SK-N-SH treated with all-trans-retinoic acid at 6 μM for 48 hours (cell line): ENCODE measurements around the gene BBS9.

ENCODE experiments used
- ATAC-seq: fragments of 200-7000 bp; cut with Tn5 transposase; 3 replicates; pipeline ENCODE4 v1.9.1; 2020; ENCODE audit warnings: mild to moderate bottlenecking, moderate library complexity
- ARNTL ChIP-seq: fragments of 450-650 bp; formaldehyde crosslinking; IDR thresholded peaks from 2 replicates; pipeline ENCODE4 v1.5.0; 2020; ENCODE audit warnings: low read depth, mild to moderate bottlenecking, moderate library complexity, borderline replicate concordance
- BACH2 ChIP-seq: fragments of 250-450 bp; sonication (Bioruptor Pico); IDR thresholded peaks from 2 replicates; pipeline ENCODE4 v1.9.0; 2021; ENCODE audit warnings: mild to moderate bottlenecking, borderline replicate concordance
- CSDC2 ChIP-seq: fragments of 250-450 bp; sonication (Bioruptor Pico); IDR thresholded peaks from 2 replicates; pipeline ENCODE4 v1.5.0; 2020; ENCODE audit warnings: mild to moderate bottlenecking, moderate library complexity
- ESRRG ChIP-seq: fragments of 250-450 bp; sonication (Bioruptor Pico); IDR thresholded peaks from 2 replicates; pipeline ENCODE4 v1.6.1; 2021; ENCODE audit warnings: mild to moderate bottlenecking
- GLIS3 ChIP-seq: fragments of 250-450 bp; sonication (Bioruptor Pico); IDR thresholded peaks from 2 replicates; pipeline ENCODE4 v1.5.0; 2020; ENCODE audit warnings: mild to moderate bottlenecking, moderate library complexity
- ISL1 ChIP-seq: fragments of 250-450 bp; sonication (Bioruptor Pico); IDR thresholded peaks from 2 replicates; pipeline ENCODE4 v2.1.2; 2022; ENCODE audit warnings: mild to moderate bottlenecking, moderate library complexity
- OSR1 ChIP-seq: fragments of 250-450 bp; sonication (Bioruptor Pico); IDR thresholded peaks from 2 replicates; pipeline ENCODE4 v1.8.0; 2022; ENCODE audit warnings: moderate library complexity, mild to moderate bottlenecking, inconsistent platforms
- PPARA ChIP-seq: fragments of 250-450 bp; sonication (Bioruptor Pico); IDR thresholded peaks from 2 replicates; pipeline ENCODE4 v1.5.0; 2020; ENCODE audit warnings: mild to moderate bottlenecking, borderline replicate concordance
- RARB ChIP-seq: fragments of 250-450 bp; sonication (Bioruptor Pico); IDR thresholded peaks from 2 replicates; pipeline ENCODE4 v1.8.0; 2021; ENCODE audit warnings: mild to moderate bottlenecking, moderate library complexity
- SNAI2 ChIP-seq: fragments of 250-450 bp; sonication (Bioruptor Pico); IDR thresholded peaks from 2 replicates; pipeline ENCODE4 v1.5.0; 2020; ENCODE audit warnings: mild to moderate bottlenecking, moderate library complexity
- TCF4 ChIP-seq: fragments of 250-450 bp; sonication (Bioruptor Pico); IDR thresholded peaks from 2 replicates; pipeline ENCODE4 v1.8.0; 2021; ENCODE audit warnings: mild to moderate bottlenecking, moderate library complexity, borderline replicate concordance
- ZC3H10 ChIP-seq: fragments of 250-450 bp; sonication (Bioruptor Pico); IDR thresholded peaks from 2 replicates; pipeline ENCODE4 v1.5.1; 2021; ENCODE audit warnings: mild to moderate bottlenecking, moderate library complexity
- ZFP3 ChIP-seq: fragments of 250-450 bp; sonication (Bioruptor Pico); IDR thresholded peaks from 2 replicates; pipeline ENCODE4 v1.5.0; 2020; ENCODE audit warnings: mild to moderate bottlenecking, moderate library complexity
- ZFP30 ChIP-seq: fragments of 450-650 bp; formaldehyde crosslinking; IDR thresholded peaks from 2 replicates; pipeline ENCODE4 v1.5.0; 2022; ENCODE audit warnings: mild to moderate bottlenecking, moderate library complexity
- ZNF565 ChIP-seq: fragments of 450-650 bp; formaldehyde crosslinking; conservative IDR thresholded peaks from 2 replicates; pipeline ENCODE4 v1.5.0; 2020; ENCODE audit warnings: low read depth, mild to moderate bottlenecking, moderate library complexity
- ZNF70 ChIP-seq: fragments of 450-650 bp; formaldehyde crosslinking; IDR thresholded peaks from 2 replicates; pipeline ENCODE4 v1.5.0; 2020; ENCODE audit warnings: mild to moderate bottlenecking, moderate library complexity
- ZNF8 ChIP-seq: fragments of 450-650 bp; formaldehyde crosslinking; IDR thresholded peaks from 2 replicates; pipeline ENCODE4 v1.5.0; 2020; ENCODE audit warnings: mild to moderate bottlenecking, moderate library complexity
- TF ChIP-seq, protein P1 (sequence below): fragments of 250-450 bp; sonication (Bioruptor Pico); IDR thresholded peaks from 2 replicates; pipeline ENCODE4 v1.5.0; 2020; ENCODE audit warnings: mild to moderate bottlenecking, moderate library complexity
- TF ChIP-seq, protein P2 (sequence below): fragments of 250-450 bp; sonication (Bioruptor Pico); IDR thresholded peaks from 2 replicates; pipeline ENCODE4 v1.8.0; 2020; ENCODE audit warnings: mild to moderate bottlenecking, moderate library complexity, borderline replicate concordance
- TF ChIP-seq, protein P3 (sequence below): fragments of 250-450 bp; sonication (Bioruptor Pico); IDR thresholded peaks from 2 replicates; pipeline ENCODE4 v1.8.0; 2021; ENCODE audit warnings: low read depth, mild to moderate bottlenecking, moderate library complexity, borderline replicate concordance

The BBS9 gene

DNA sequence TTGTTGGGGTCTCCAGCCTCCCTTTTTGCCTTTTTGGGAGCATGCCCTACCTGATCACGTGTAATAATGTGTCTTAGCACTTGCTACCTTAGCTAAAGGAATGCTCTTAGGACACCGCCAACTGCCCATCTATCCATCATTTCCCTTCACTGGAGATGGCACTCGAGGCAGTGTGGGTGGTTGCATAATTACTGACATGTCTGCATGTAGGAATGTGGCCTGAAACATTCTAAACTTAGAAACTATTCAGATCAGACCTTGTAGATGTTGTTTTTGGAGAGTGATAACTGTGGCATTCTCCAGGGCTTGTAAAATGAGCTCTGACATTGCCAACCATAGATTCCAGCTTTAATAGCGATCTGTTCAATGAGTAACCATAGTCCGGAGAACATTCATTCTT, 365.8 kb downstream of the BBS9 start:
- ATAC-seq = peak; percentile 87
- TF ChIP-seq ISL1 (peak; percentile 96), GLIS3 (CRISPR knock-in tag) (no peak)
- TF ChIP-seq, protein P1, sequence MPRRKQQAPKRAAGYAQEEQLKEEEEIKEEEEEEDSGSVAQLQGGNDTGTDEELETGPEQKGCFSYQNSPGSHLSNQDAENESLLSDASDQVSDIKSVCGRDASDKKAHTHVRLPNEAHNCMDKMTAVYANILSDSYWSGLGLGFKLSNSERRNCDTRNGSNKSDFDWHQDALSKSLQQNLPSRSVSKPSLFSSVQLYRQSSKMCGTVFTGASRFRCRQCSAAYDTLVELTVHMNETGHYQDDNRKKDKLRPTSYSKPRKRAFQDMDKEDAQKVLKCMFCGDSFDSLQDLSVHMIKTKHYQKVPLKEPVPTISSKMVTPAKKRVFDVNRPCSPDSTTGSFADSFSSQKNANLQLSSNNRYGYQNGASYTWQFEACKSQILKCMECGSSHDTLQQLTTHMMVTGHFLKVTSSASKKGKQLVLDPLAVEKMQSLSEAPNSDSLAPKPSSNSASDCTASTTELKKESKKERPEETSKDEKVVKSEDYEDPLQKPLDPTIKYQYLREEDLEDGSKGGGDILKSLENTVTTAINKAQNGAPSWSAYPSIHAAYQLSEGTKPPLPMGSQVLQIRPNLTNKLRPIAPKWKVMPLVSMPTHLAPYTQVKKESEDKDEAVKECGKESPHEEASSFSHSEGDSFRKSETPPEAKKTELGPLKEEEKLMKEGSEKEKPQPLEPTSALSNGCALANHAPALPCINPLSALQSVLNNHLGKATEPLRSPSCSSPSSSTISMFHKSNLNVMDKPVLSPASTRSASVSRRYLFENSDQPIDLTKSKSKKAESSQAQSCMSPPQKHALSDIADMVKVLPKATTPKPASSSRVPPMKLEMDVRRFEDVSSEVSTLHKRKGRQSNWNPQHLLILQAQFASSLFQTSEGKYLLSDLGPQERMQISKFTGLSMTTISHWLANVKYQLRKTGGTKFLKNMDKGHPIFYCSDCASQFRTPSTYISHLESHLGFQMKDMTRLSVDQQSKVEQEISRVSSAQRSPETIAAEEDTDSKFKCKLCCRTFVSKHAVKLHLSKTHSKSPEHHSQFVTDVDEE (CRISPR knock-in tag) = peak; percentile 31; the same call in 1 of the 2 replicates

DNA sequence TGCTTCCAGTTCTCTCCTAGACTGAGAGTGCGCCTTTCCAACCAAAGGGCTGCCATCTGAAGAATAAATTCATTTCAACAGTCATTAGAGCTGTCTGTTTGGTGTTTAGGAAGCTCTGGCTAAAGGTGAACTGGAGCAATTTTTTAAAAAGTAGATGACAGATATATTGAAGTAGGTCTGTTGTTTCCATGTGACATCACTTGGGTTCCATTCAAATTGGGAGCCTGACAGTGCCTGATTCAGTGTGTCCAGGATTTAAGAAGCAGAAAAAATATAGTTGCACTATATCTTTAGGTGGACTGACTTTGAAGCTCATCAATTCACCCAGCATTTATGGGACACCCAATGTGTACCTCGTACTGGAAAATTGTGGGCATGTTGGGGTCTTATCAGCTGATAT, 367.7 kb downstream of the BBS9 start:
- no peak for TF ChIP-seq ISL1
- TF ChIP-seq TCF4 (CRISPR knock-in tag) = no peak
- TF ChIP-seq ARNTL (CRISPR knock-in tag) = no peak
- ATAC-seq = no peak

DNA sequence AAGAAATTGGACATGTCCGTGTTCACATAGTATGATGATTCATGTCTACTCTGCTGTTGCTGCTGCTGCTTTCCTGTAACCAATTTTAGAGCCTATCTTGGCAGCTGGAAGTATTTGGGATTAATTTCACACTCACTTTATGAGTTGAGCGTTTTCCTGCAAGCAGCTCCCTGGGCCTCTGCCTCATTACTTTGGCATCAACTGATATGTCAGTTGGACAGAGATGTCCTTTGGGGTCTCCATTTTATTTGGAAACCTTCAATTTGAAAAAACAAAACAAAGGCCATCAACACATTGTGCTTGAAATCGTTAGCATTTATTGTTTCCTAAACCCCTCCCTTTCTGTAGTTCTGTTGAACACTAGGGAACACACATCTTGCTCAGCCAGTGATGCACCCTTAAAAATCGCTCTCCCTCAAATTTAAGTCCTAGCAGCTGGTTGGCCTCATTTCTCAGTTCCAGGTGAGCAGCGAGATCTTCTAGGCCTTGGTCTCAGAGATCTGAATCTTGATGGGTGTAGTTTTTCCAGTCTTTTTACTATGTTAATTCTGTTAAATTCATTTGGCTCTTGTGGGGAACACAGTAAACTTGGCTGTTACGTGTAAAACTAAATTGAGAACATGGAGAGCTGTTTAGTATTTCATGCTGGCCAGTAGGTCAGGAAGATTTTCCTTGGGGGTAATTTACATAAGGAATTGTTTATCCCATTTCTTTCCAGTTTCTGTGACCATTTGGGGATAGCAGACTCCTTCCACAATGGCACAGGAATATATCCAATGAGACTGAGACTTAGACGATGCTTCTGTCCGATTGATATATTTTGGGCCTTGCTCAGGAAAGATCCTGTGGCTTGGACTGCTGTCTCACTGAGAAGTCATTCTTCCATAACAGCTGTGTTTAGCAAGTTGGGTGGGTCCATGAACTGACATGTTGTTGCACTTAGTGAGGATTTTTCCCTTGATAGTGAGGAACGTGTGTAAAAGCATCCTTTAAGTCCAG, 371.6 kb downstream of the BBS9 start:
- TF ChIP-seq OSR1 (CRISPR knock-in tag) (no peak), ESRRG (CRISPR knock-in tag) (no peak), ZNF70 (CRISPR knock-in tag) (no peak), GLIS3 (CRISPR knock-in tag) (no peak), CSDC2 (no peak), RARB (CRISPR knock-in tag) (no peak), PPARA (CRISPR knock-in tag) (no peak), ZFP3 (CRISPR knock-in tag) (no peak), ZFP30 (CRISPR knock-in tag) (no peak), SNAI2 (CRISPR knock-in tag) (no peak), ZC3H10 (no peak), ZNF8 (CRISPR knock-in tag) (no peak), TCF4 (CRISPR knock-in tag) (no peak), BACH2 (CRISPR knock-in tag) (no peak), ZNF565 (CRISPR knock-in tag) (no peak)
- TF ChIP-seq, protein P2, sequence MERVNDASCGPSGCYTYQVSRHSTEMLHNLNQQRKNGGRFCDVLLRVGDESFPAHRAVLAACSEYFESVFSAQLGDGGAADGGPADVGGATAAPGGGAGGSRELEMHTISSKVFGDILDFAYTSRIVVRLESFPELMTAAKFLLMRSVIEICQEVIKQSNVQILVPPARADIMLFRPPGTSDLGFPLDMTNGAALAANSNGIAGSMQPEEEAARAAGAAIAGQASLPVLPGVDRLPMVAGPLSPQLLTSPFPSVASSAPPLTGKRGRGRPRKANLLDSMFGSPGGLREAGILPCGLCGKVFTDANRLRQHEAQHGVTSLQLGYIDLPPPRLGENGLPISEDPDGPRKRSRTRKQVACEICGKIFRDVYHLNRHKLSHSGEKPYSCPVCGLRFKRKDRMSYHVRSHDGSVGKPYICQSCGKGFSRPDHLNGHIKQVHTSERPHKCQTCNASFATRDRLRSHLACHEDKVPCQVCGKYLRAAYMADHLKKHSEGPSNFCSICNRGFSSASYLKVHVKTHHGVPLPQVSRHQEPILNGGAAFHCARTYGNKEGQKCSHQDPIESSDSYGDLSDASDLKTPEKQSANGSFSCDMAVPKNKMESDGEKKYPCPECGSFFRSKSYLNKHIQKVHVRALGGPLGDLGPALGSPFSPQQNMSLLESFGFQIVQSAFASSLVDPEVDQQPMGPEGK (CRISPR knock-in tag) = no peak
- TF ChIP-seq, protein P3, sequence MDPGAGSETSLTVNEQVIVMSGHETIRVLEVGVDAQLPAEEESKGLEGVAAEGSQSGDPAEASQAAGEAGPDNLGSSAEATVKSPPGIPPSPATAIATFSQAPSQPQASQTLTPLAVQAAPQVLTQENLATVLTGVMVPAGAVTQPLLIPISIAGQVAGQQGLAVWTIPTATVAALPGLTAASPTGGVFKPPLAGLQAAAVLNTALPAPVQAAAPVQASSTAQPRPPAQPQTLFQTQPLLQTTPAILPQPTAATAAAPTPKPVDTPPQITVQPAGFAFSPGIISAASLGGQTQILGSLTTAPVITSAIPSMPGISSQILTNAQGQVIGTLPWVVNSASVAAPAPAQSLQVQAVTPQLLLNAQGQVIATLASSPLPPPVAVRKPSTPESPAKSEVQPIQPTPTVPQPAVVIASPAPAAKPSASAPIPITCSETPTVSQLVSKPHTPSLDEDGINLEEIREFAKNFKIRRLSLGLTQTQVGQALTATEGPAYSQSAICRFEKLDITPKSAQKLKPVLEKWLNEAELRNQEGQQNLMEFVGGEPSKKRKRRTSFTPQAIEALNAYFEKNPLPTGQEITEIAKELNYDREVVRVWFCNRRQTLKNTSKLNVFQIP (CRISPR knock-in tag) = no peak
- TF ChIP-seq, protein P1 (CRISPR knock-in tag) = no peak
- TF ChIP-seq, all 23 proteins: peak for 0
- no peak for ATAC-seq
